ENCODE measurements around the gene MYH8. TPM values are rescaled to one million over a fixed set of nuclear protein-coding genes. Genes with fewer than 3 reads are reported as not detected.

Gene MYH8
- total RNA-seq, 1 donor from 2014 or later: not detected

DNA sequence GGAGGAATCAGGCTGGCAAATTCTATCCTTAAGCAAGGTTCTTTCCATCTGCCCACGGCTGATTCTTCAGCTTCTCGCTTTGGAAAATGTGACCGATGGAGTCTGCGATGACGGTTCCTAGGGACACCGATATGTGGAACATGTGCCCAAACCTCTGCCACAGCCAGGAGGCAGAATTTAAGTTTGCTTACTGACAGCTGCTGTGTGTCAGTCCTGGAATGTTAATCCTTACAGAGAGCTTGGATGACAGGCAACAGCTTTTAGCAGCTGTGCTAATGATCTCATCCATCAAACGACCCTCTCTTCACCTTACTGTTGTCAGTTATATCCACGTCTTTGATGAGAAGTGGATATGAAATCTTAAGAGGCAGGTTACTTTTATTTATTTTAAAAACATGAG lies 37.6 kb downstream of the MYH8 start:
- peaks cover 4% of the 10 kb centered on the region for H3K27me3 Mint-ChIP-seq (ENCODE audit: low read depth)
- no peak for DNase-seq (ENCODE audit: low read depth, low spot score)
- H3K4me3 Mint-ChIP-seq: no peak overlapping the region
- H3K9me3 Mint-ChIP-seq: peaks cover 8% of the 10 kb centered on the region
- H3K36me3 Mint-ChIP-seq (ENCODE audit: low read depth): no peaks in the 10 kb centered on the region
- H3K27ac Mint-ChIP-seq (ENCODE audit: unreplicated experiment): no peak overlapping the region
- TF ChIP-seq, protein P1, sequence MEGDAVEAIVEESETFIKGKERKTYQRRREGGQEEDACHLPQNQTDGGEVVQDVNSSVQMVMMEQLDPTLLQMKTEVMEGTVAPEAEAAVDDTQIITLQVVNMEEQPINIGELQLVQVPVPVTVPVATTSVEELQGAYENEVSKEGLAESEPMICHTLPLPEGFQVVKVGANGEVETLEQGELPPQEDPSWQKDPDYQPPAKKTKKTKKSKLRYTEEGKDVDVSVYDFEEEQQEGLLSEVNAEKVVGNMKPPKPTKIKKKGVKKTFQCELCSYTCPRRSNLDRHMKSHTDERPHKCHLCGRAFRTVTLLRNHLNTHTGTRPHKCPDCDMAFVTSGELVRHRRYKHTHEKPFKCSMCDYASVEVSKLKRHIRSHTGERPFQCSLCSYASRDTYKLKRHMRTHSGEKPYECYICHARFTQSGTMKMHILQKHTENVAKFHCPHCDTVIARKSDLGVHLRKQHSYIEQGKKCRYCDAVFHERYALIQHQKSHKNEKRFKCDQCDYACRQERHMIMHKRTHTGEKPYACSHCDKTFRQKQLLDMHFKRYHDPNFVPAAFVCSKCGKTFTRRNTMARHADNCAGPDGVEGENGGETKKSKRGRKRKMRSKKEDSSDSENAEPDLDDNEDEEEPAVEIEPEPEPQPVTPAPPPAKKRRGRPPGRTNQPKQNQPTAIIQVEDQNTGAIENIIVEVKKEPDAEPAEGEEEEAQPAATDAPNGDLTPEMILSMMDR (conservative IDR thresholded peaks at IDR 0.05): no peak
- H3K4me1 Mint-ChIP-seq: no peaks in the 10 kb centered on the region

DNA sequence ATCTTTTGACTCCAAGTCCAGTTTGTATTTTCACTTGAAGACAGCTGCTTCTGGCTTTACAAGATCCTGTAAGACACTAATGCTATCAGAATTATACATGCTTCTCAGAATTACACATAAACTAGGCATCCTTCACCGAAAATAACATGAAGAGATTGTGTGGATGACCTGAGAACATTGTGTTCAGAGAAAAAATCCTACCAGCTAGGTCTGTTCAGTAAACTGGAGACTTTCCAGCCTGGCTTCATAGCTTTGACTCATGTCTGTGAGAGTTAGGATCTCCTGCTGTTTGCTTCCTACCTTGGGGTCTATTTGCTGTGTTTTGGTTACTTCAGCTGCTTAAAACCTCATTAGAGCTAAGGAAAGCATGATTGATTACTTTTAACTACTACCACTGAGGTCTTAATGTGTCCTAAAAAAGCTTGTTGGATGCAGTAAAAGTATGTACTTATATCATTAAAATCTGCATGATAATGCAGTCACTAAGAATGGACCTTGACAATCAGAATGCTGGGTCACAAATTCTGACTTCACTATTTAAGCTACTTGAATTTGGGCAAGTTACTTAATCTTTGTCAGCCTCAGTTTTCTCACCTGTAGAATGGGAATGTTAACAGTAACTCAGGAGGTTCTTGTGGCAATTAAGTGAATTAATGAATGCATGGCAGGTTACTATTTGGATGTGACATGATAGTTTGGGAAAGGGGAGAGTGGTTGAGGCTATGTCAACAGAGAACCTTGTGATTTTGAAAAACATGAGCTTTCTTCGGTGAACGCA lies 40.9 kb downstream of the MYH8 start:
- Mint-ChIP-seq H3K27ac (ENCODE audit: unreplicated experiment) (no peak overlapping the region), H3K36me3 (ENCODE audit: low read depth) (no peaks in the 10 kb centered on the region), H3K4me1 (no peaks in the 10 kb centered on the region), H3K9me3 (no peaks in the 10 kb centered on the region), H3K27me3 (ENCODE audit: low read depth) (peaks cover 4% of the 10 kb centered on the region), H3K4me3 (no peak overlapping the region)
- TF ChIP-seq, protein P1 (conservative IDR thresholded peaks at IDR 0.05): no peak
- DNase-seq (ENCODE audit: low read depth, low spot score): no peak

DNA sequence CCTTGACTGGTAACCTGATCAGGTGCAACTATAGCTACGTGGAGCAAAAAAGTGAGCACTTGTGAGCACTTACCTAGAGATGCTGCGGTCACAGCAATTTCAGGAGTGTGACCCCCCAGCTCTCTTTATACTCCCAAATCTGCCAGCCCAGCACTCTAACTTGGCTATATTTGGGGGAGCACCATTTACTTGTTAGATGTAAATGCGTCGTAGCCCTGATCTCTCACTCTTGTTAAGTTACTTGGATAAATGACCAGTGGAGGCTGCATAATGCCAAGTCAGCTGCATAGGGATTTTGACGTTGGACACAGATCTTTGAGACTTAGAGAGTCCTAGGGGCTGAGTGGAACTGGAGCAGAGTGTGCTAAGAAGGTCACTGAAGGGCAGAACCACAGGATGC lies 48.8 kb downstream of the MYH8 start, which contains the start of gene MYH13:
TSS of gene MYH13 (minus strand) at position 101 of the 400 bp plus-strand sequence. CDS start 8,476 bp downstream, outside the sequence.
- H3K27ac Mint-ChIP-seq (ENCODE audit: unreplicated experiment): no peak within 1 kb of the TSS
- H3K27me3 Mint-ChIP-seq (ENCODE audit: low read depth): peaks cover 3% of the 10 kb centered on the region
- no peaks in the 10 kb centered on the region for H3K36me3 Mint-ChIP-seq (ENCODE audit: low read depth)
- no peak for DNase-seq (ENCODE audit: low read depth, low spot score)
- no peaks in the 10 kb centered on the region for H3K9me3 Mint-ChIP-seq
- TF ChIP-seq, protein P1 (conservative IDR thresholded peaks at IDR 0.05): no peak
- H3K4me3 Mint-ChIP-seq: no peak within 1 kb of the TSS
- no peaks in the 10 kb centered on the region for H3K4me1 Mint-ChIP-seq

DNA sequence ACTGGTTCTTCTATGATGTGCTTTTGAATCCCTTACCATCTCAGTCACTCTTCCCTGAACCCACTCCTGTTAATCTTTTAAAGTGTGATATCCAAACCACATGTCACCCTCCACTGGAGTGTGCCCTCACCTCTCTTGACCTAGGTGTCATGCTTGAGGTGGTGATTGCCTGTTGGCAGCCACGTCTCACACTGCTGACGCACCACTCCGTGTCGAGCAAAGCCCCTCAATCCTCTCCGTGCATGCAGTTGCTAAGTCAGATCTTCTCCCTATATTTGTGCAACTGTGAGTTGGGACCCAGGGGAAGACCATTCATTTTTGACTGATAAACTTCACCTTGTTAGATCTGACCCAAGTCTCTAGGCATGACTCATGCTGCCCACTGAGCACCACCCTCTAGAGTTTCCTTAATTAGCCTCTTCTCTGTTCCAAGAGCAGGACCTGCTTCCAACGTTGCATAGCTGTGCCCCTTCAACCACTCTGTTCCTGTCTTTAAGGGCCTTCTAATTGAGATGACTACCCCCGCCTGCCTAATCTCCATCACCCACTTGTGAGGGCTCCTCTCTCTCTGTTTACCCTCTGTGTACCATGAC lies 51.6 kb downstream of the MYH8 start:
- H3K36me3 Mint-ChIP-seq (ENCODE audit: low read depth): no peaks in the 10 kb centered on the region
- TF ChIP-seq, protein P1 (conservative IDR thresholded peaks at IDR 0.05): no peak
- H3K4me3 Mint-ChIP-seq: no peak overlapping the region
- peaks cover 3% of the 10 kb centered on the region for H3K27me3 Mint-ChIP-seq (ENCODE audit: low read depth)
- no peak overlapping the region for H3K27ac Mint-ChIP-seq (ENCODE audit: unreplicated experiment)
- no peak for DNase-seq (ENCODE audit: low read depth, low spot score)
- no peaks in the 10 kb centered on the region for H3K9me3 Mint-ChIP-seq
- no peaks in the 10 kb centered on the region for H3K4me1 Mint-ChIP-seq

DNA sequence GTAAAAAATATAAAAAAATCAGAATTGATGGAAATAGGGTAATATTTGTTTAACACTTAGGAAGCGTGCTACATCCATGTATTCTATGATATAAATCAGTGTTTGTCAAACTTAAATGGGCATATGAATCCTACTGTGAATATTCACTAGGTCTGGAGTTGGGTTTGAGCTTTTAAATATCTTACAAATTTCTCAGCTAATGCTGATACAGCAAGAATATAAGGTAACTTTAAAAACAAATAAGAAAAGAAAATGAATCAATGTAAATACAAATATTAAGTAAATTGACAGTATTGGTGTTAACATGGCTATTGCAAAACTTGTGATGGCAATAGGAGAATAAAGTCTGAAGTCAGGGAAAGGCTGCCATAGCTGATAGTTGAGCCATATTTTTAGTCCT lies 52.5 kb downstream of the MYH8 start:
- Mint-ChIP-seq H3K4me3 (no peak overlapping the region), H3K36me3 (ENCODE audit: low read depth) (no peaks in the 10 kb centered on the region), H3K4me1 (no peaks in the 10 kb centered on the region), H3K27me3 (ENCODE audit: low read depth) (peaks cover 3% of the 10 kb centered on the region), H3K9me3 (no peaks in the 10 kb centered on the region), H3K27ac (ENCODE audit: unreplicated experiment) (no peak overlapping the region)
- TF ChIP-seq, protein P1 (conservative IDR thresholded peaks at IDR 0.05): no peak
- no peak for DNase-seq (ENCODE audit: low read depth, low spot score)
